ENCODE data around the gene CEACAM21.

CEACAM21 gene

GRCh38 chr19:41554907-41555306 is 21.1 kb upstream of the CEACAM21 start:
- no peak for TF ChIP-seq ZFX (IDR thresholded peaks at IDR 0.05; ENCODE audit: borderline replicate concordance)
- no peak for TF ChIP-seq CTCF (IDR thresholded peaks at IDR 0.05)
- H3K27ac ChIP-seq = no peak overlapping the region

GRCh38 chr19:41555748-41556147 is 20.2 kb upstream of the CEACAM21 start:
- no peak for TF ChIP-seq ZFX (IDR thresholded peaks at IDR 0.05; ENCODE audit: borderline replicate concordance)
- no peak for TF ChIP-seq CTCF (IDR thresholded peaks at IDR 0.05)
- no peak overlapping the region for H3K27ac ChIP-seq

- TF ChIP-seq ZFX (IDR thresholded peaks at IDR 0.05; ENCODE audit: borderline replicate concordance) (no peak), CTCF (IDR thresholded peaks at IDR 0.05) (no peak)
- no peak overlapping the region for H3K27ac ChIP-seq
Measured at GRCh38 chr19:41563854-41564514, 12.0 kb upstream of the CEACAM21 start.

- TF ChIP-seq ZFX (IDR thresholded peaks at IDR 0.05; ENCODE audit: borderline replicate concordance) (no peak), CTCF (IDR thresholded peaks at IDR 0.05) (no peak)
- no peak overlapping the region for H3K27ac ChIP-seq
Measured at GRCh38 chr19:41564515-41565378, 11.2 kb upstream of the CEACAM21 start.

- TF ChIP-seq CTCF (IDR thresholded peaks at IDR 0.05) (no peak), ZFX (IDR thresholded peaks at IDR 0.05; ENCODE audit: borderline replicate concordance) (no peak)
- no peak overlapping the region for H3K27ac ChIP-seq
Measured at GRCh38 chr19:41565379-41565720, 10.6 kb upstream of the CEACAM21 start.

- no peak overlapping the region for H3K27ac ChIP-seq
- TF ChIP-seq CTCF (IDR thresholded peaks at IDR 0.05) (no peak), ZFX (IDR thresholded peaks at IDR 0.05; ENCODE audit: borderline replicate concordance) (no peak)
Measured at GRCh38 chr19:41566001-41566400, 10.0 kb upstream of the CEACAM21 start.
